ENCODE measurements around the gene BLACAT1. TPM values are rescaled to one million over a fixed set of nuclear protein-coding genes. Genes with fewer than 3 reads are reported as not detected.

BLACAT1 gene
- total RNA-seq, 1 experiment from 2014 or later: 0.72 TPM

DNA sequence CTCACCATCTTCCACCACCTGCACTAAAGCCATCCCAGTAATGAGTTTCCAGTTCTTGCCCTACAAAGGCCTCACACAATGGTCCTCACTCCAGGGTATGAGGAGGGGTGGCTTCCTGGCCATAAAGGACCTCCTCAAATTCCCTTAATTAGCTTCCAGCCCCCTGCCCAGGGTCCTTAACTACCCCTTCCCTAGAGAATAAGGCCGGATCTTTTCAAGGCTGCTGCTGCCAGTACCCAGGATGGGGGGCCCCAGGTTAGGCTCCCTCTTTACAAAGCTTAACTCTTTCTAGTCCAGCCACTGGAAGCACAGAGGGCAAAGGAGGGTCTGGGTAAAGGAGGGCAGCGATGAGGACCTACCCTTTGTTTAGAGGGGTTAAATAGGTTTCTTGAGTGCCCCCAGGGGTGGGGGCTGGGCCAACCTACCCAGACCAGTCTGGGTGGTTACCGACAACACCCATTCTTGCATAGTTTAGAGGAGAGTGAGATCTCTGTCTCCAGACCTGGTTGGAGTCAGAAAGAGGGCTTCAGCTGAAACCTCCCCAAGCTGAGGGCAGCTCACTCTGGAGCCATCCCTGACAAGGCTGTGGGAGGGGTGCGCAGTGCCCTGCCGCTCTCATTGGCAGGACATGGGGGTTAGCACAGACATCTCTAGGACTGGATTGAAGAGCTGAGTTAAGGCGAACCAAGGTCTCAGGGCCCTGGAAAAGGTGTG lies 7.1 kb downstream of the BLACAT1 start:
- no TSS peak for BruUV-seq (replicated peaks)
- Mint-ChIP-seq H3K4me3 (ENCODE audit: unreplicated experiment) (peak overlapping the region; percentile 89), H3K27me3 (ENCODE audit: insufficient read depth, unreplicated experiment) (peaks cover 28% of the 10 kb centered on the region), H3K36me3 (ENCODE audit: insufficient read depth, unreplicated experiment) (no peaks in the 10 kb centered on the region), H3K4me1 (ENCODE audit: insufficient read depth, unreplicated experiment) (peaks cover 36% of the 10 kb centered on the region), H3K27ac (ENCODE audit: low read depth, unreplicated experiment) (peak overlapping the region; percentile 98), H3K9me3 (ENCODE audit: unreplicated experiment) (no peaks in the 10 kb centered on the region)
- POLR2A ChIA-PET: interaction anchor here (1.2 to 5.6 kb wide), 4 partner anchors 9 to 30 kb away, joined by 3 to 38 read pairs (median 8); no protein-coding TSS in a partner anchor
- TF ChIP-seq, protein P1, sequence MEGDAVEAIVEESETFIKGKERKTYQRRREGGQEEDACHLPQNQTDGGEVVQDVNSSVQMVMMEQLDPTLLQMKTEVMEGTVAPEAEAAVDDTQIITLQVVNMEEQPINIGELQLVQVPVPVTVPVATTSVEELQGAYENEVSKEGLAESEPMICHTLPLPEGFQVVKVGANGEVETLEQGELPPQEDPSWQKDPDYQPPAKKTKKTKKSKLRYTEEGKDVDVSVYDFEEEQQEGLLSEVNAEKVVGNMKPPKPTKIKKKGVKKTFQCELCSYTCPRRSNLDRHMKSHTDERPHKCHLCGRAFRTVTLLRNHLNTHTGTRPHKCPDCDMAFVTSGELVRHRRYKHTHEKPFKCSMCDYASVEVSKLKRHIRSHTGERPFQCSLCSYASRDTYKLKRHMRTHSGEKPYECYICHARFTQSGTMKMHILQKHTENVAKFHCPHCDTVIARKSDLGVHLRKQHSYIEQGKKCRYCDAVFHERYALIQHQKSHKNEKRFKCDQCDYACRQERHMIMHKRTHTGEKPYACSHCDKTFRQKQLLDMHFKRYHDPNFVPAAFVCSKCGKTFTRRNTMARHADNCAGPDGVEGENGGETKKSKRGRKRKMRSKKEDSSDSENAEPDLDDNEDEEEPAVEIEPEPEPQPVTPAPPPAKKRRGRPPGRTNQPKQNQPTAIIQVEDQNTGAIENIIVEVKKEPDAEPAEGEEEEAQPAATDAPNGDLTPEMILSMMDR (IDR thresholded peaks at IDR 0.05; ENCODE audit: unreplicated experiment): no peak
- no peak for DNase-seq (ENCODE audit: unreplicated experiment)
- CTCF ChIA-PET: interaction anchor here (0.5 to 3.0 kb wide), 18 partner anchors 8 to 220 kb away, joined by 3 to 27 read pairs (median 3); no protein-coding TSS in a partner anchor
- intact Hi-C loops (cut with micrococcal nuclease): no loop called here

DNA sequence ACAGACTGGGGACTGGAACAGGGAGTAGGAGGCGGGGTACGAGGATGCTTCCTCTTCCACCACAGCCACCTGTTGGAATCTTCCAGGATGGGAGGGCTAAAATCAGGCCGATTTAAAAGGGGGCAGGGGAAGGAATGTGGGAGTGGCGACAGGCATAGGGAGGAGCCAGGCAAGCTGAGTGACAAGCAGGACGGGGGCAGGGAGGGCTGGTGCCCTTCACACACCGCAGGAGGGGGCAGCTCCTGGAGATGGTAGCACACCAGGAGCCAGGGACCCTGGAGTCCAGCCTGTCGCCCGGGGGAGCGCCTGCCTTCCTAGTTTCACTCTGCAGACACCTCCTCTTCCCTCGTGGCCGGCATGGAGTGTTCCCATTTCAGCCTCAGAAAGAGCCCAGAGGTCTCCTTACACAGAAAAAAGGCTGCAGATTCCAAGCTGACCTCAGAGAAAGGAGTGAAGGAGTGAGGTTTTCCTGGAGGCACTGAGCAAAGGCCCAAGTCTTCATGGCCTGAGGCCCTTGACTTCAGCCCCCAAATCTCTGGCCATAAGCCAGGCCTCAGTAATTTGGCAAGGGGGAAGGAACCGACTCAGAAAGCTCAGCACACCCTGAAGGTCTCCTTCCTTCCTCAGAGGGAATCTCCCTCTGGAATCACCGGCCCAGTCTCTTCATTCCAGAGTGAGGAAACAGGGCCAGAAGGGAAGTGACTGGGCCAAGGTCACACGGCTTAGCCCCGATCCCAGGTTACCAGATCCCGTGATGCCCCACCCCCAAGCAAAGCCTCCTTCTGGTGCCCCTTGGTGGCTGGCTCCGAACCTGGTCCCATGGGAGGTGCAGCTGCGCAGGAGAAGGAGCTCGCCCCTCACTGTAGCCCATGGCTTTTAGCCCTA lies 8.1 kb downstream of the BLACAT1 start:
- peaks cover 36% of the 10 kb centered on the region for H3K4me1 Mint-ChIP-seq (ENCODE audit: insufficient read depth, unreplicated experiment)
- intact Hi-C loops (cut with micrococcal nuclease): no loop called here
- H3K9me3 Mint-ChIP-seq (ENCODE audit: unreplicated experiment): no peaks in the 10 kb centered on the region
- TF ChIP-seq, protein P1 (IDR thresholded peaks at IDR 0.05; ENCODE audit: unreplicated experiment): no peak
- no peak overlapping the region for H3K27ac Mint-ChIP-seq (ENCODE audit: low read depth, unreplicated experiment)
- no TSS peak for BruUV-seq (replicated peaks)
- peaks cover 18% of the 10 kb centered on the region for H3K27me3 Mint-ChIP-seq (ENCODE audit: insufficient read depth, unreplicated experiment)
- no peaks in the 10 kb centered on the region for H3K36me3 Mint-ChIP-seq (ENCODE audit: insufficient read depth, unreplicated experiment)
- H3K4me3 Mint-ChIP-seq (ENCODE audit: unreplicated experiment): peak overlapping the region; percentile 3
- POLR2A ChIA-PET: interaction anchor here (1.2 to 2.4 kb wide), 2 partner anchors 30 to 51 kb away, joined by 4 to 6 read pairs; no protein-coding TSS in a partner anchor
- CTCF ChIA-PET: interaction anchor here (0.6 to 3.0 kb wide), 18 partner anchors 9 to 475 kb away, joined by 3 to 27 read pairs (median 3); no protein-coding TSS in a partner anchor
- peak; percentile 66 for DNase-seq (ENCODE audit: unreplicated experiment)

DNA sequence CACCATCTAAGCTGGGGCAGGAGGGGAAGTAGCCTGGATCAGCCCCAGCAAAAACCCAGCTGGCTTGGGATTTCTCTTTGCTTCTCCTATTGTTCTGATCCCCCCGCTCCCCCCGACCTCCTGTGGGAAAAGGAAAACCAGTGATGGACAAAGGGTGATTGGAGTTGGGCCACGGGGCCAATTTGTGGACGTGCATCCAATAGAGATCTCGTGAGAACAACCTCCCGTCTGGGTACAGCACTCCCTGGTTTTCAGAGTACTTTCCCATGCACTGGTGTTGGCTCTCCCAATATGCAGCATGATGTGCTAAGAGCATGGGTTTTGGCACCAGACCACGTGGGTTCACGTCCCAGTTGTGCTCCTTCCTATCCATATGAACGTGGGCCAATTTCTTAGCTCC lies 9.0 kb downstream of the BLACAT1 start:
- Mint-ChIP-seq H3K9me3 (ENCODE audit: unreplicated experiment) (no peaks in the 10 kb centered on the region), H3K27me3 (ENCODE audit: insufficient read depth, unreplicated experiment) (peaks cover 9% of the 10 kb centered on the region), H3K4me3 (ENCODE audit: unreplicated experiment) (no peak overlapping the region), H3K4me1 (ENCODE audit: insufficient read depth, unreplicated experiment) (peaks cover 36% of the 10 kb centered on the region), H3K27ac (ENCODE audit: low read depth, unreplicated experiment) (no peak overlapping the region), H3K36me3 (ENCODE audit: insufficient read depth, unreplicated experiment) (no peaks in the 10 kb centered on the region)
- TSS peak; percentile 8 for BruUV-seq (replicated peaks)
- intact Hi-C loops (cut with micrococcal nuclease): no loop called here
- DNase-seq (ENCODE audit: unreplicated experiment): no peak
- POLR2A ChIA-PET: interaction anchor here (1.2 to 2.4 kb wide), 2 partner anchors 31 to 50 kb away, joined by 4 to 6 read pairs; no protein-coding TSS in a partner anchor
- TF ChIP-seq, protein P1 (IDR thresholded peaks at IDR 0.05; ENCODE audit: unreplicated experiment): no peak
- CTCF ChIA-PET: interaction anchor here (0.9 to 1.6 kb wide), 8 partner anchors 15 to 269 kb away, joined by 3 to 10 read pairs (median 4); no protein-coding TSS in a partner anchor

DNA sequence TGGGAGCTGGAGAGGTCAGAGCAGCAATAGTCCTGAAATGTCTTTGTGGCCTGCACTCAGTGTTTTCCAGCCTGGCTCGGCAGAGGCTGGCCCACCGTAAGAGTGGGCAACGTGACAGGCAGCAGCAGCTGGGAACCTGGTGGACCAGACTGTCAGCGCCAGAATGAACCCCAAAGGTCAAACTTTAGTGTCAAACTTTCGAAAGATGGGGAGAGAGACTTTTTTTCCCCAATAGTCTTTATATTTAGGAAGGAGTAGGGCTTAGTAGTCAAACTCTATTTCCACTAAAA lies 10.3 kb downstream of the BLACAT1 start:
- CTCF ChIA-PET: interaction anchor here (0.9 to 2.1 kb wide), 4 partner anchors 14 to 189 kb away, joined by 3 to 6 read pairs (median 6); no protein-coding TSS in a partner anchor
- Mint-ChIP-seq H3K4me3 (ENCODE audit: unreplicated experiment) (no peak overlapping the region), H3K4me1 (ENCODE audit: insufficient read depth, unreplicated experiment) (peaks cover 46% of the 10 kb centered on the region), H3K9me3 (ENCODE audit: unreplicated experiment) (no peaks in the 10 kb centered on the region), H3K27ac (ENCODE audit: low read depth, unreplicated experiment) (no peak overlapping the region), H3K36me3 (ENCODE audit: insufficient read depth, unreplicated experiment) (peaks cover 3% of the 10 kb centered on the region), H3K27me3 (ENCODE audit: insufficient read depth, unreplicated experiment) (no peaks in the 10 kb centered on the region)
- no TSS peak for BruUV-seq (replicated peaks)
- no peak for DNase-seq (ENCODE audit: unreplicated experiment)
- TF ChIP-seq, protein P1 (IDR thresholded peaks at IDR 0.05; ENCODE audit: unreplicated experiment): no peak
- POLR2A ChIA-PET: interaction anchor here (0.5 to 0.7 kb wide), 3 partner anchors 12 to 1138 kb away, joined by 3 read pairs; no protein-coding TSS in a partner anchor
- intact Hi-C loops (cut with micrococcal nuclease): no loop called here
